K562 (cell line): ENCODE data around the gene DOK1. TPM values are rescaled to one million over a fixed set of nuclear protein-coding genes. Genes with fewer than 3 reads are reported as not detected.

Experiments used
- ATAC-seq: fragments of 200-7000 bp; cut with Tn5 transposase; 3 replicates; pipeline ENCODE4 v1.9.1; 2020; ENCODE audit warnings: moderate library complexity
- BruUV-seq: library from RNA; stranded (reverse); fragments of 400-500 nt; replicated peaks from 2 replicates; lab custom pipeline; 2021; lab: Mats Ljungman, UMichigan
- CTCF ChIA-PET: fragments of 300-600 bp; formaldehyde crosslinking; extraction: SDS; loops from one replicate; lab custom pipeline; 2021; ENCODE audit warnings: low intra/inter-chr PET ratio; lab: Yijun Ruan, JAX
- POLR2A ChIA-PET: fragments of 300-600, 350-650 bp; sonication (Branson Sonifier 250); formaldehyde crosslinking; extraction: SDS; loops from one replicate; lab custom pipeline; 2021; ENCODE audit warnings: antibody characterized with exemption, inconsistent platforms; lab: Yijun Ruan, JAX
- DNase-seq, 4 experiments: peaks; one replicate each; pipeline versions ENCODE4 v3.0.0 to v3.0.0-alpha.2; 2011 to 2018; ENCODE audit warnings: low spot score in 3 of 4, mixed read lengths in 3 of 4; ENCODE audit errors: extremely low read depth in 1 of 4
- FAIRE-seq: peaks from 2 replicates; lab custom pipeline; 2011; peaks lifted over from hg19 to GRCh38; lab: Jason Lieb, UNC
- H2AFZ ChIP-seq: 2 replicates; pipeline ENCODE4 v1.6.0; 2011; ENCODE audit warnings: low read depth, low read length, control low read depth, inconsistent platforms
- H3K27ac ChIP-seq: fragments of 200-600 bp; 3 replicates; pipeline ENCODE4 v1.8.0; 2011; ENCODE audit warnings: low read depth, mild to moderate bottlenecking, control low read depth, inconsistent platforms, low read length, moderate library complexity, mixed read lengths; ENCODE audit errors: extremely low read depth
- H3K27me3 ChIP-seq, 2 experiments: fragments of 300-600 bp in 1 of 2; 2 replicates in 1 of 2; 3 replicates in 1 of 2; pipeline versions ENCODE4 v1.6.0 to v1.8.0; 2011; ENCODE audit warnings: inconsistent platforms in 2 of 2, low read length in 2 of 2, mild to moderate bottlenecking in 1 of 2, mixed read lengths in 1 of 2, moderate library complexity in 1 of 2; ENCODE audit not compliant: control insufficient read depth in 2 of 2, insufficient read depth in 2 of 2
- H3K36me3 ChIP-seq: fragments of 300-600 bp; 3 replicates; pipeline ENCODE4 v1.8.0; 2011; ENCODE audit warnings: mild to moderate bottlenecking, low read length, inconsistent platforms; ENCODE audit not compliant: control insufficient read depth, insufficient read depth
- H3K4me1 ChIP-seq, 2 experiments: fragments of 200-600 bp in 1 of 2; replicated peaks in 1 of 2; 2 replicates in 1 of 2; 3 replicates in 1 of 2; pipeline versions ENCODE4 v1.5.1 to v1.8.0; 2011; ENCODE audit warnings: inconsistent platforms in 2 of 2, low read length in 2 of 2, mild to moderate bottlenecking in 1 of 2, mixed read lengths in 1 of 2, moderate library complexity in 1 of 2; ENCODE audit not compliant: control insufficient read depth in 2 of 2, insufficient read depth in 2 of 2
- H3K4me2 ChIP-seq: 2 replicates; pipeline ENCODE4 v1.6.1; 2011; ENCODE audit warnings: low read length, control low read depth, inconsistent platforms, mixed read lengths; ENCODE audit not compliant: insufficient read depth
- H3K4me3 ChIP-seq: fragments of 200-600 bp; sonication (generic), shearing (Covaris generic); 2 replicates; pipeline ENCODE4 v1.5.1; 2016; ENCODE audit warnings: control low read depth, inconsistent platforms
- H3K79me2 ChIP-seq: fragments of 200-600 bp; 3 replicates; pipeline ENCODE4 v1.8.0; 2011; ENCODE audit warnings: low read length, inconsistent platforms; ENCODE audit not compliant: control insufficient read depth, insufficient read depth
- H3K9ac ChIP-seq, 2 experiments: 2 replicates each; pipeline versions ENCODE4 v1.6.0 to v1.6.1; 2011; ENCODE audit warnings: low read depth in 2 of 2, low read length in 2 of 2, control low read depth in 1 of 2, inconsistent platforms in 1 of 2, mild to moderate bottlenecking in 1 of 2, mixed read lengths in 1 of 2; ENCODE audit not compliant: insufficient read depth in 1 of 2
- H3K9me1 ChIP-seq: one replicate; pipeline ENCODE4 v1.6.0; 2011; ENCODE audit warnings: inconsistent platforms, mild to moderate bottlenecking, low read length, moderate library complexity; ENCODE audit not compliant: control insufficient read depth, insufficient read depth
- H3K9me3 ChIP-seq: replicated peaks from 2 replicates; pipeline ENCODE4 v1.5.1; 2011; ENCODE audit warnings: low read depth, low read length, inconsistent platforms; ENCODE audit not compliant: control insufficient read depth, insufficient read depth
- H4K20me1 ChIP-seq: replicated peaks from 2 replicates; pipeline ENCODE4 v1.6.1; 2011; ENCODE audit warnings: low read length, inconsistent platforms, mixed read lengths; ENCODE audit not compliant: control insufficient read depth, insufficient read depth
- NFRKB ChIP-seq: fragments of 450-650 bp; IDR thresholded peaks from 2 replicates; pipeline ENCODE4 v1.6.1; 2016; ENCODE audit warnings: low read depth
- NONO ChIP-seq, 2 experiments: fragments of 200-400 bp in 1 of 2; fragments of 450-650 bp in 1 of 2; formaldehyde crosslinking in 1 of 2; IDR thresholded peaks; 2 replicates each; pipeline ENCODE4 v1.6.1; 2017; ENCODE audit warnings: low read depth in 2 of 2, mild to moderate bottlenecking in 2 of 2, moderate library complexity in 2 of 2, low read length in 1 of 2
- RBM39 ChIP-seq: fragments of 200-400 bp; formaldehyde crosslinking; optimal IDR thresholded peaks from 2 replicates; pipeline ENCODE3; 2018; ENCODE audit warnings: low read depth, low read length
- RHOXF2B ChIP-seq: fragments of 250-450 bp; sonication (Bioruptor Pico); conservative IDR thresholded peaks from 2 replicates; pipeline ENCODE4 v1.5.1; 2021
- TFAM ChIP-seq: fragments of 250-450 bp; sonication (Bioruptor Pico); conservative IDR thresholded peaks from 2 replicates; pipeline ENCODE4 v1.5.0; 2021; ENCODE audit warnings: mild to moderate bottlenecking, moderate library complexity
- TRIM25 ChIP-seq: fragments of 450-650 bp; IDR thresholded peaks from 2 replicates; pipeline ENCODE4 v1.7.0; 2016; ENCODE audit warnings: borderline replicate concordance
- TRIM28 ChIP-seq: fragments of 450-650 bp; IDR thresholded peaks from 2 replicates; pipeline ENCODE4 v1.6.1; 2017
- ZFP91 ChIP-seq: sonication (generic); formaldehyde crosslinking; IDR thresholded peaks from 2 replicates; pipeline ENCODE4 v1.8.0; 2022; ENCODE audit warnings: mild to moderate bottlenecking, missing genetic modification reagents
- ZNF282 ChIP-seq: sonication (generic); formaldehyde crosslinking; IDR thresholded peaks from 2 replicates; pipeline ENCODE4 v1.8.1; 2023; ENCODE audit warnings: missing genetic modification reagents
- ZNF347 ChIP-seq: fragments of 450-650 bp; formaldehyde crosslinking; IDR thresholded peaks from 2 replicates; pipeline ENCODE4 v1.4.0; 2020; ENCODE audit warnings: low read depth, mild to moderate bottlenecking, moderate library complexity
- ZNF431 ChIP-seq: sonication (generic); formaldehyde crosslinking; IDR thresholded peaks from 2 replicates; pipeline ENCODE4 v1.8.0; 2022; ENCODE audit warnings: mild to moderate bottlenecking, missing genetic modification reagents
- WGBS: fragments of 100-300 bp; shearing (Covaris generic); methylation state at CpG from one replicate; pipeline ENCODE4 v1.1.6; 2016; ENCODE audit warnings: low coverage, mixed read lengths; ENCODE audit not compliant: insufficient coverage; ENCODE audit errors: missing lambda C conversion rate; 5-methylcytosine and 5-hydroxymethylcytosine counted together
- in situ Hi-C: fragments of 300-500 bp; cut with MboI; formaldehyde crosslinking; loops from 4 replicates; pipeline ENCODE4 v1.15.0; 2018; ENCODE audit warnings: inconsistent platforms, mixed read lengths
- intact Hi-C: fragments of 100-400 bp; cut with micrococcal nuclease; formaldehyde crosslinking; loops from 2 replicates; pipeline ENCODE4 v1.14.2; 2022
- polyA plus RNA-seq, 8 experiments: library from polyadenylated mRNA; depleted of rRNA in 4 of 8; stranded (reverse) in 5 of 8; unstranded in 3 of 8; fragments of >200 nt; fragmentation: Nextera tagmentation in 2 of 8; fragmentation: Illumina TruSeq in 1 of 8; extraction: Ambion mirVana in 2 of 8; extraction: Trizol in 1 of 8; gene quantifications; 2 replicates each; pipeline versions ENCODE4 v1.2.1 to v1.2.3, GENCODE V29; 2011 to 2014; ENCODE audit warnings: inconsistent platforms in 1 of 8, missing spikeins in 1 of 8
- total RNA-seq, 7 experiments: library from RNA; depleted of rRNA in 6 of 7; stranded (reverse); fragments of >200 nt in 6 of 7; fragmentation: Illumina TruSeq in 2 of 7; extraction: Trizol in 2 of 7; gene quantifications; 2 replicates each; pipeline versions ENCODE4 v1.2.1 to v1.2.3, GENCODE V29; 2011 to 2021; ENCODE audit warnings: low replicate concordance in 1 of 7
- TF ChIP-seq, protein P1 (sequence below): sonication (generic); formaldehyde crosslinking; IDR thresholded peaks from 2 replicates; pipeline ENCODE4 v1.8.1; 2023; ENCODE audit warnings: mild to moderate bottlenecking, missing genetic modification reagents
- TF ChIP-seq, protein P2 (sequence below): fragments of 450-650 bp; IDR thresholded peaks from 2 replicates; pipeline ENCODE4 v1.6.1; 2016; ENCODE audit warnings: mild to moderate bottlenecking

The DOK1 gene
- total and polyA plus RNA-seq, 9 of the 15 experiments (the other 6 are each of a cell fraction or from before 2014, with no cell fraction given) = 0.59 to 36.4 (median 16.1) TPM

GRCh38 chr2:74514368-74515270, 39.9 kb upstream of the DOK1 start, which contains the start of gene TLX2:
TSS of gene TLX2 (plus strand) at chr2:74514450. CDS start at chr2:74514807, 357 bp downstream.
- ATAC-seq = no peak
- POLR2A ChIA-PET = interaction anchor here (0.5 kb wide), 1 partner anchor 49 kb away, joined by 3 read pairs; no protein-coding TSS in a partner anchor
- no peaks in the 10 kb centered on the region for H3K27me3 ChIP-seq

More at GRCh38 chr2:74514368-74515270, 39.9 kb upstream of the DOK1 start, which contains the start of gene TLX2:
- WGBS = 88% methylated on average over 44 of the region's 82 CpGs
- no peak within 1 kb of the TSS for H2AFZ ChIP-seq
- H3K4me3 ChIP-seq = no peak within 1 kb of the TSS
- no peak within 1 kb of the TSS for H3K9ac ChIP-seq
- no peaks in the 10 kb centered on the region for H3K9me3 ChIP-seq
- CTCF ChIA-PET = no interaction called here
- H4K20me1 ChIP-seq = no peaks in the 10 kb centered on the region
- no TSS peak for BruUV-seq
- no peak within 1 kb of the TSS for H3K4me2 ChIP-seq
- no peak for TF ChIP-seq NFRKB
- TF ChIP-seq ZNF431 (CRISPR knock-in tag) = no peak
- TF ChIP-seq ZNF347 = no peak
- no peak for TF ChIP-seq ZFP91 (CRISPR knock-in tag)
- no peak for TF ChIP-seq RBM39
- TF ChIP-seq ZNF282 = no peak
- TF ChIP-seq RHOXF2B (CRISPR knock-in tag) = no peak
- TF ChIP-seq, protein P1, sequence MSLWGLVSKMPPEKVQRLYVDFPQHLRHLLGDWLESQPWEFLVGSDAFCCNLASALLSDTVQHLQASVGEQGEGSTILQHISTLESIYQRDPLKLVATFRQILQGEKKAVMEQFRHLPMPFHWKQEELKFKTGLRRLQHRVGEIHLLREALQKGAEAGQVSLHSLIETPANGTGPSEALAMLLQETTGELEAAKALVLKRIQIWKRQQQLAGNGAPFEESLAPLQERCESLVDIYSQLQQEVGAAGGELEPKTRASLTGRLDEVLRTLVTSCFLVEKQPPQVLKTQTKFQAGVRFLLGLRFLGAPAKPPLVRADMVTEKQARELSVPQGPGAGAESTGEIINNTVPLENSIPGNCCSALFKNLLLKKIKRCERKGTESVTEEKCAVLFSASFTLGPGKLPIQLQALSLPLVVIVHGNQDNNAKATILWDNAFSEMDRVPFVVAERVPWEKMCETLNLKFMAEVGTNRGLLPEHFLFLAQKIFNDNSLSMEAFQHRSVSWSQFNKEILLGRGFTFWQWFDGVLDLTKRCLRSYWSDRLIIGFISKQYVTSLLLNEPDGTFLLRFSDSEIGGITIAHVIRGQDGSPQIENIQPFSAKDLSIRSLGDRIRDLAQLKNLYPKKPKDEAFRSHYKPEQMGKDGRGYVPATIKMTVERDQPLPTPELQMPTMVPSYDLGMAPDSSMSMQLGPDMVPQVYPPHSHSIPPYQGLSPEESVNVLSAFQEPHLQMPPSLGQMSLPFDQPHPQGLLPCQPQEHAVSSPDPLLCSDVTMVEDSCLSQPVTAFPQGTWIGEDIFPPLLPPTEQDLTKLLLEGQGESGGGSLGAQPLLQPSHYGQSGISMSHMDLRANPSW = no peak
- TF ChIP-seq TFAM (CRISPR knock-in tag) = no peak
- TF ChIP-seq NONO (IDR thresholded peaks at IDR 0.05; ENCODE audit: low read depth in 2 of 2, low read length in 1 of 2) = no peak
- no peak for TF ChIP-seq TRIM25
- TF ChIP-seq TRIM28 = no peak
- TF ChIP-seq, protein P2, sequence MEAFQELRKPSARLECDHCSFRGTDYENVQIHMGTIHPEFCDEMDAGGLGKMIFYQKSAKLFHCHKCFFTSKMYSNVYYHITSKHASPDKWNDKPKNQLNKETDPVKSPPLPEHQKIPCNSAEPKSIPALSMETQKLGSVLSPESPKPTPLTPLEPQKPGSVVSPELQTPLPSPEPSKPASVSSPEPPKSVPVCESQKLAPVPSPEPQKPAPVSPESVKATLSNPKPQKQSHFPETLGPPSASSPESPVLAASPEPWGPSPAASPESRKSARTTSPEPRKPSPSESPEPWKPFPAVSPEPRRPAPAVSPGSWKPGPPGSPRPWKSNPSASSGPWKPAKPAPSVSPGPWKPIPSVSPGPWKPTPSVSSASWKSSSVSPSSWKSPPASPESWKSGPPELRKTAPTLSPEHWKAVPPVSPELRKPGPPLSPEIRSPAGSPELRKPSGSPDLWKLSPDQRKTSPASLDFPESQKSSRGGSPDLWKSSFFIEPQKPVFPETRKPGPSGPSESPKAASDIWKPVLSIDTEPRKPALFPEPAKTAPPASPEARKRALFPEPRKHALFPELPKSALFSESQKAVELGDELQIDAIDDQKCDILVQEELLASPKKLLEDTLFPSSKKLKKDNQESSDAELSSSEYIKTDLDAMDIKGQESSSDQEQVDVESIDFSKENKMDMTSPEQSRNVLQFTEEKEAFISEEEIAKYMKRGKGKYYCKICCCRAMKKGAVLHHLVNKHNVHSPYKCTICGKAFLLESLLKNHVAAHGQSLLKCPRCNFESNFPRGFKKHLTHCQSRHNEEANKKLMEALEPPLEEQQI = no peak
- H3K79me2 ChIP-seq = no peaks in the 10 kb centered on the region
- intact Hi-C loops = no loop called here
- DNase-seq = no peak
- H3K36me3 ChIP-seq = no peaks in the 10 kb centered on the region
- H3K27ac ChIP-seq = no peak within 1 kb of the TSS
- H3K9me1 ChIP-seq = no peaks in the 10 kb centered on the region
- peaks cover 4 to 26% of the 10 kb centered on the region in 2 experiments; a peak in 4 of 5 replicates for H3K4me1 ChIP-seq
- in situ Hi-C loops = no loop called here
- FAIRE-seq = no peak
